K562 treated with DMSO at 1 percent for 12 hours (cell line): ENCODE data around the gene MYCN. TPM values are rescaled to one million over a fixed set of nuclear protein-coding genes. Genes with fewer than 3 reads are reported as not detected.

Experiments
- total RNA-seq: library from RNA; unstranded; fragments of 300-600 nt; gene quantifications from 2 replicates; pipeline ENCODE4 v1.2.3, GENCODE V29; 2022; ENCODE audit not compliant: insufficient read depth

The MYCN gene
- total RNA-seq = not detected in 2 replicates

GRCh38 chr2:15939854-15940660 is at the start of gene MYCN:
TSS of gene MYCN (plus strand) at chr2:15940550. CDS start at chr2:15942065, 1,515 bp downstream.

